HUES48 (cell line): Measurements from ENCODE around the gene TEX53.

Experiments used
- H3K27ac ChIP-seq: one replicate; pipeline ENCODE4 v1.7.0; 2013; ENCODE audit warnings: low read depth, low read length, inconsistent platforms
- H3K27me3 ChIP-seq: 2 replicates; pipeline ENCODE4 v1.6.1; 2013; ENCODE audit warnings: mild to moderate bottlenecking, low read length; ENCODE audit not compliant: control insufficient read depth, insufficient read depth
- H3K36me3 ChIP-seq: 2 replicates; pipeline ENCODE4 v1.6.1; 2013; ENCODE audit warnings: low read length; ENCODE audit not compliant: control insufficient read depth, insufficient read depth
- H3K4me1 ChIP-seq: 2 replicates; pipeline ENCODE4 v1.6.1; 2013; ENCODE audit warnings: mild to moderate bottlenecking, low read length; ENCODE audit not compliant: control insufficient read depth, insufficient read depth
- H3K4me3 ChIP-seq: 2 replicates; pipeline ENCODE4 v1.5.1; 2013; ENCODE audit warnings: mild to moderate bottlenecking, low read depth, low read length
- H3K9ac ChIP-seq: 2 replicates; pipeline ENCODE4 v1.6.1; 2013; ENCODE audit warnings: mild to moderate bottlenecking, low read depth, low read length, moderate library complexity
- H3K9me3 ChIP-seq: 2 replicates; pipeline ENCODE4 v1.6.1; 2013; ENCODE audit warnings: low read length; ENCODE audit not compliant: control insufficient read depth, insufficient read depth

The TEX53 gene

GRCh38 chr9:114638404-114638803, 19.2 kb downstream of the TEX53 start:
- H3K36me3 ChIP-seq = peaks cover 19% of the 10 kb centered on the region; the same call in 1 of the 2 replicates
- no peak overlapping the region for H3K9ac ChIP-seq
- H3K27me3 ChIP-seq = no peaks in the 10 kb centered on the region
- H3K27ac ChIP-seq = no peak overlapping the region
- H3K4me1 ChIP-seq = no peaks in the 10 kb centered on the region
- H3K4me3 ChIP-seq = no peak overlapping the region
- no peaks in the 10 kb centered on the region for H3K9me3 ChIP-seq

- Histone ChIP-seq H3K4me3 (no peak overlapping the region), H3K9ac (no peak overlapping the region), H3K36me3 (peaks cover 29% of the 10 kb centered on the region; the same call in 1 of the 2 replicates), H3K4me1 (no peaks in the 10 kb centered on the region), H3K27ac (no peak overlapping the region), H3K9me3 (no peaks in the 10 kb centered on the region), H3K27me3 (no peaks in the 10 kb centered on the region)
Observed at GRCh38 chr9:114634387-114634786, 23.2 kb downstream of the TEX53 start.

GRCh38 chr9:114633438-114634089, 24.0 kb downstream of the TEX53 start:
- Histone ChIP-seq H3K4me1 (no peaks in the 10 kb centered on the region), H3K4me3 (no peak overlapping the region), H3K36me3 (peaks cover 32% of the 10 kb centered on the region; the same call in 1 of the 2 replicates), H3K9ac (no peak overlapping the region), H3K9me3 (no peaks in the 10 kb centered on the region), H3K27me3 (no peaks in the 10 kb centered on the region), H3K27ac (no peak overlapping the region)

GRCh38 chr9:114631166-114631565, 26.4 kb downstream of the TEX53 start:
- Histone ChIP-seq H3K4me1 (no peaks in the 10 kb centered on the region), H3K9ac (no peak overlapping the region), H3K27ac (no peak overlapping the region), H3K9me3 (no peaks in the 10 kb centered on the region), H3K4me3 (no peak overlapping the region), H3K27me3 (no peaks in the 10 kb centered on the region), H3K36me3 (peaks cover 39% of the 10 kb centered on the region; the same call in 1 of the 2 replicates)

- peaks cover 38% of the 10 kb centered on the region; the same call in 1 of the 2 replicates for H3K36me3 ChIP-seq
- H3K9me3 ChIP-seq = no peaks in the 10 kb centered on the region
- H3K4me1 ChIP-seq = no peaks in the 10 kb centered on the region
- no peaks in the 10 kb centered on the region for H3K27me3 ChIP-seq
- H3K27ac ChIP-seq = no peak overlapping the region
- H3K4me3 ChIP-seq = no peak overlapping the region
- no peak overlapping the region for H3K9ac ChIP-seq
Observed at GRCh38 chr9:114629563-114630090, 28.0 kb downstream of the TEX53 start.

- no peak overlapping the region for H3K9ac ChIP-seq
- no peak overlapping the region for H3K27ac ChIP-seq
- no peaks in the 10 kb centered on the region for H3K9me3 ChIP-seq
- peaks cover 25% of the 10 kb centered on the region; the same call in 1 of the 2 replicates for H3K36me3 ChIP-seq
- no peaks in the 10 kb centered on the region for H3K4me1 ChIP-seq
- H3K4me3 ChIP-seq = no peak overlapping the region
- H3K27me3 ChIP-seq = no peaks in the 10 kb centered on the region
Observed at GRCh38 chr9:114627553-114627952, 30.1 kb downstream of the TEX53 start.

- no peaks in the 10 kb centered on the region for H3K27me3 ChIP-seq
- no peaks in the 10 kb centered on the region for H3K9me3 ChIP-seq
- H3K4me1 ChIP-seq = no peaks in the 10 kb centered on the region
- H3K27ac ChIP-seq = no peak overlapping the region
- no peak overlapping the region for H3K4me3 ChIP-seq
- H3K36me3 ChIP-seq = peaks cover 25% of the 10 kb centered on the region; the same call in 1 of the 2 replicates
- H3K9ac ChIP-seq = no peak overlapping the region
Observed at GRCh38 chr9:114626415-114627020, 31.1 kb downstream of the TEX53 start.

- Histone ChIP-seq H3K27me3 (no peaks in the 10 kb centered on the region), H3K9me3 (no peaks in the 10 kb centered on the region), H3K4me3 (no peak overlapping the region), H3K4me1 (no peaks in the 10 kb centered on the region), H3K27ac (no peak overlapping the region), H3K36me3 (peaks cover 12% of the 10 kb centered on the region; the same call in 1 of the 2 replicates), H3K9ac (no peak overlapping the region)
Observed at GRCh38 chr9:114624677-114625076, 32.9 kb downstream of the TEX53 start.

GRCh38 chr9:114621975-114622609, 35.5 kb downstream of the TEX53 start:
- Histone ChIP-seq H3K27me3 (no peaks in the 10 kb centered on the region), H3K9me3 (no peaks in the 10 kb centered on the region), H3K4me1 (no peaks in the 10 kb centered on the region), H3K4me3 (no peak overlapping the region), H3K27ac (no peak overlapping the region), H3K36me3 (0 out of 2 replicates have a peak, but pooled peaks cover 3% of the 10 kb centered on the region), H3K9ac (no peak overlapping the region)

GRCh38 chr9:114621561-114621960, 36.0 kb downstream of the TEX53 start:
- Histone ChIP-seq H3K9ac (no peak overlapping the region), H3K27ac (no peak overlapping the region), H3K27me3 (no peaks in the 10 kb centered on the region), H3K9me3 (no peaks in the 10 kb centered on the region), H3K4me1 (no peaks in the 10 kb centered on the region), H3K4me3 (no peak overlapping the region), H3K36me3 (no peaks in the 10 kb centered on the region)
